Naive thymus-derived CD8-positive, alpha-beta T cell (primary cell): Measurements from ENCODE around the gene DLST. TPM values are rescaled to one million over a fixed set of nuclear protein-coding genes. Genes with fewer than 3 reads are reported as not detected.
A peak's percentile ranks its signal among the peaks of the same experiment; 100 is the strongest.

Experiments
- ATAC-seq, 2 donors: fragments of 150-1000 bp; cut with Tn5 transposase in 1 of 2; sonication (Bioruptor Pico), chemical (Tn5 transposase) in 1 of 2; 1 replicate in 1 of 2; 2 replicates in 1 of 2; pipeline ENCODE4 v1.10.0; 2021; ENCODE audit warnings: mild to moderate bottlenecking in 2 of 2, moderate library complexity in 2 of 2
- POLR2A ChIA-PET: fragments of 350-600 bp; sonication (Branson Sonifier 250); formaldehyde crosslinking; loops from one replicate; lab custom pipeline; 2021; ENCODE audit warnings: antibody characterized with exemption; lab: Charles Lee
- DNase-seq, 10 donors: peaks; one replicate each; pipeline versions ENCODE4 v3.0.0 to v3.0.0-alpha.2; 2020 to 2022
- H3K27ac Mint-ChIP-seq, 10 donors: one replicate each; pipeline ENCODE4 v1.8.0; 2020 to 2022; ENCODE audit warnings: mild to moderate bottlenecking in 10 of 10, mixed read lengths in 10 of 10, moderate library complexity in 4 of 10, inconsistent platforms in 1 of 10
- H3K27me3 Mint-ChIP-seq, 5 donors: one replicate each; pipeline ENCODE4 v1.8.0; 2021 to 2022; ENCODE audit warnings: mixed read lengths in 5 of 5
- H3K36me3 Mint-ChIP-seq, 3 donors: one replicate each; pipeline ENCODE4 v1.8.0; 2020 to 2022; ENCODE audit warnings: mixed read lengths in 3 of 3, mild to moderate bottlenecking in 2 of 3, inconsistent platforms in 1 of 3
- H3K4me1 Mint-ChIP-seq, 4 donors: one replicate each; pipeline ENCODE4 v1.8.0; 2021 to 2022; ENCODE audit warnings: mixed read lengths in 4 of 4
- H3K4me3 Mint-ChIP-seq, 10 donors: one replicate each; pipeline ENCODE4 v1.8.0; 2020 to 2022; ENCODE audit warnings: mild to moderate bottlenecking in 10 of 10, mixed read lengths in 10 of 10, moderate library complexity in 6 of 10, inconsistent platforms in 1 of 10
- H3K9me3 Mint-ChIP-seq, 9 donors: one replicate each; pipeline ENCODE4 v1.8.0; 2020 to 2022; ENCODE audit warnings: mixed read lengths in 9 of 9, mild to moderate bottlenecking in 3 of 9, inconsistent platforms in 1 of 9, moderate library complexity in 1 of 9
- polyA plus RNA-seq, 3 donors: library from polyadenylated mRNA; unstranded; fragments of 300-500 nt; fragmentation: Illumina TruSeq; gene quantifications; one replicate each; pipeline ENCODE4 v1.2.3, GENCODE V29; 2021
- total RNA-seq, 8 experiments: library from RNA in 2 of 8; stranded (reverse) in 2 of 8; gene quantifications; one replicate each; pipeline ENCODE4 v1.2.3 and lab custom pipeline; 2021 to 2026

Gene DLST
- total and polyA plus RNA-seq, 5 experiments from 2014 or later = 8.8 to 120 (median 9.3) TPM

GRCh38 chr14:74902941-74903705 lies 21.4 kb downstream of the DLST start:
- H3K36me3 Mint-ChIP-seq = peaks cover 0 to 67% (median 7%) of the 10 kb centered on the region in 3 donors
- H3K4me3 Mint-ChIP-seq = no peak overlapping the region
- POLR2A ChIA-PET = no interaction called here
- DNase-seq = no peak
- H3K9me3 Mint-ChIP-seq = no peaks in the 10 kb centered on the region
- H3K27me3 Mint-ChIP-seq = no peaks in the 10 kb centered on the region
- peaks cover 0 to 20% (median 10%) of the 10 kb centered on the region in 4 donors for H3K4me1 Mint-ChIP-seq
- no peak for ATAC-seq
- H3K27ac Mint-ChIP-seq = peak overlapping the region in 6 of 10 donors; percentile 11 to 82 (median 31)

DNA sequence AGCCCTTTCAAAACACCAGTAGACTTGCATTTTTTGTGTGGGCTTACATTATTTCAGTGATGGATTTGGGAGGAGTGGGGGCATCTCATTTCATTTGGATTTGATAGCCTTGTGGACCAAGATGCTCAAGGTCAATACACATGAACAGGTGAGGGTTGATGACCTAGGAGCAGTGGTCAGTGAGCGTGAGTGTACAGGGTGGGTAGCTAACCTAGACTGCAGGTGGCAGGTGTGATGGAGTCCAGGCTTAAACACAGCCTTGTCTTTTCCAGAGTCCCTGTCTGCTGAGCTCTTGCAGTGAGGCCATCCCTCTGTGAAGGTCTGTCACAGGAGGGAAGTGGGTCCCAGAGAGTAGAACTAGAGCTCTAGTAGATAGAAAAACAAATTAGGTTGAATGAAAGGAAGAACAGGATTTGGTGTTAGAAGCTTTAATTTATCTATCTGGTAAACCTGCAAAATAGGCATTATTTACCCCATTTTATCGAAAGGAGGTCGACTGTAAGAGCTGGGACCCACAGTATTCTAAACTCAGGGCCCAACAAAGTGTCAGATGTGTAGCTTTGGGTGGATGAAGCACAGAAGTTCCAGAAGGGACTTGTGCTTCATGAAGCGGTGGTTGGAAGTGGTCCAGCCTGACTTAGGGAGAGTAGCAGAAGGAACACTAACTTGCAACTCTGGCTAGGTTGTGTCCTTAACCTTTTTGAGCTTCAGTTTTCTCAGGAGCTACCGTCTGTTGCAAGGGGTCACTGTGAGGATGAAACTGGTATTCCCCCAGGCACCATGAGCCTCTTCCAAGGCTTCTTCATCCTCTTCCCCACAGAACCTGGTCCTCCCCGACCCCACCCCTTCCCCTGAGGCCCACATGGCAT lies 23.2 kb downstream of the DLST start:
- Mint-ChIP-seq H3K4me3 (no peak overlapping the region), H3K4me1 (peaks cover 0 to 22% (median 10%) of the 10 kb centered on the region in 4 donors), H3K36me3 (peaks cover 0 to 49% (median 6%) of the 10 kb centered on the region in 3 donors), H3K27ac (peak overlapping the region; percentile 48 to 87 (median 74)), H3K27me3 (no peaks in the 10 kb centered on the region), H3K9me3 (no peaks in the 10 kb centered on the region)
- POLR2A ChIA-PET = interaction anchor here (0.6 to 4.8 kb wide), 9 partner anchors 11 to 295 kb away, joined by 3 to 59 read pairs (median 4); partner anchors contain the start of gene LTBP2
- ATAC-seq = no peak
- no peak for DNase-seq

DNA sequence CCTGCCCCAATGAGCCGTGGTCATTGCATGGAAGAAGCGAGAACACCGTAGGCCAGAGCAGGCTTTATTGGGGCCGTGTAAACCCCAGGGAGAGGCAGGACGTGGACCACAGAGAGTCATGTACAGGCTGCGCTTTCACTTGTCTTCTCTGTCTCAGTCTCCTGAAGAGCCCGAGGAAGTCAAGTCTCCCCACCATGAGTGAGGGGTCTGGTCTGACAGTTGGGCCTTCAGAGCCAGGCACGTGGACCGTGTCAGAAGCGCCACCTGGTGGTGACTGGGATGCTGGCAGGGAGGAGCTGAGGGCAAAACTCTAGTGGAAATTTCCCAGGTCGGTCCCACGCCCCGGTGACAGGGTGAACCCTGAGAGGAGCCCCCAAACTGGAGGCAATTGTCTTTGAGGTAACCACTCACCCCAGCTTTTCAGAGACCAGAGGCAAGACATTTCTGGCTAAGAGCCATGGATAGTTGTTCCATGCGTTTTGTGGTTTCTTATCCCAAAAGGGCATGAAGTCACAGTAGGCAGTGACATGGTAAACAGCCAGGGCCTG lies 24.0 kb downstream of the DLST start:
- ATAC-seq (peak; percentile 76 to 81), DNase-seq (peak; percentile 58 to 88 (median 77))
- H3K36me3 Mint-ChIP-seq = peaks cover 0 to 41% (median 2%) of the 10 kb centered on the region in 3 donors
- no peaks in the 10 kb centered on the region for H3K9me3 Mint-ChIP-seq
- POLR2A ChIA-PET = interaction anchor here (1.0 to 4.8 kb wide), 7 partner anchors 11 to 296 kb away, joined by 3 to 59 read pairs (median 4); partner anchors contain the start of gene LTBP2
- peaks cover 0 to 22% (median 10%) of the 10 kb centered on the region in 4 donors for H3K4me1 Mint-ChIP-seq
- no peak overlapping the region for H3K4me3 Mint-ChIP-seq
- H3K27ac Mint-ChIP-seq = peak overlapping the region in 9 of 10 donors; percentile 8 to 85 (median 72)
- H3K27me3 Mint-ChIP-seq = no peaks in the 10 kb centered on the region

- no peaks in the 10 kb centered on the region for H3K27me3 Mint-ChIP-seq
- DNase-seq = no peak
- POLR2A ChIA-PET = interaction anchor here (4.8 kb wide), 1 partner anchor 46 kb away, joined by 59 read pairs; no protein-coding TSS in a partner anchor
- H3K36me3 Mint-ChIP-seq = peaks cover 0 to 28% (median 0%) of the 10 kb centered on the region in 3 donors
- peak overlapping the region in 4 of 10 donors; percentile 25 to 74 (median 42) for H3K27ac Mint-ChIP-seq
- ATAC-seq = peak in 1 of 2 donors; percentile 26
- no peak overlapping the region for H3K4me3 Mint-ChIP-seq
- no peaks in the 10 kb centered on the region for H3K9me3 Mint-ChIP-seq
- H3K4me1 Mint-ChIP-seq = peaks cover 0 to 22% (median 10%) of the 10 kb centered on the region in 4 donors
Observed at GRCh38 chr14:74906925-74907521, 25.3 kb downstream of the DLST start.

DNA sequence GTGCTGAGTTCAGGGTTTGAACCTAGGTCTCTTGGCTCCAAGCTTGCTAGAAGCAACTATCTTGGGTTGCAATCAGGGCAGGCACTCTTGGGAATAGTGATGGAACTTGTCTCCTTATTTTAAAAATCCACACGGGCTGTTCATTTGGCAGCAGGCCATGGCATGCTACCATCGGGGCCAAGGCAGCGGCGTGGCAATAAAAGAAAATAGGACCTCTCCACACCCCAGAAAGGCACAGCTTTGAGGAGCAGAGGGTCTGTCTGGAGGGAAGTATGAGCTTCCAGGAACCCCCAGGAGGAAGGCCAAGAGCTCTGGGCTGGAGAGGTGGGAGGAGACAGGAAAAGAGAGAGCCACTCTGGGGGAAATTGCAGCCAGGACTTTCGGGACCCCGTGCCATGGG lies 26.0 kb downstream of the DLST start:
- Mint-ChIP-seq H3K4me1 (peaks cover 0 to 22% (median 9%) of the 10 kb centered on the region in 4 donors), H3K4me3 (no peak overlapping the region), H3K36me3 (peaks cover 0 to 21% (median 0%) of the 10 kb centered on the region in 3 donors), H3K27ac (peak overlapping the region in 3 of 10 donors; percentile 10 to 60 (median 51)), H3K27me3 (no peaks in the 10 kb centered on the region), H3K9me3 (no peaks in the 10 kb centered on the region)
- POLR2A ChIA-PET = interaction anchor here (4.8 kb wide), 1 partner anchor 46 kb away, joined by 59 read pairs; no protein-coding TSS in a partner anchor
- ATAC-seq (no peak), DNase-seq (no peak)

GRCh38 chr14:74908861-74909341 lies 27.2 kb downstream of the DLST start:
- no peak for ATAC-seq
- no peak for DNase-seq
- H3K27ac Mint-ChIP-seq = peak overlapping the region in 1 of 10 donors; percentile 35
- peaks cover 0 to 11% (median 0%) of the 10 kb centered on the region in 3 donors for H3K36me3 Mint-ChIP-seq
- H3K27me3 Mint-ChIP-seq = no peaks in the 10 kb centered on the region
- POLR2A ChIA-PET = interaction anchor here (0.6 kb wide), 1 partner anchor 336 kb away, joined by 3 read pairs; no protein-coding TSS in a partner anchor
- H3K4me1 Mint-ChIP-seq = peaks cover 0 to 22% (median 9%) of the 10 kb centered on the region in 4 donors
- no peak overlapping the region for H3K4me3 Mint-ChIP-seq
- no peaks in the 10 kb centered on the region for H3K9me3 Mint-ChIP-seq

DNA sequence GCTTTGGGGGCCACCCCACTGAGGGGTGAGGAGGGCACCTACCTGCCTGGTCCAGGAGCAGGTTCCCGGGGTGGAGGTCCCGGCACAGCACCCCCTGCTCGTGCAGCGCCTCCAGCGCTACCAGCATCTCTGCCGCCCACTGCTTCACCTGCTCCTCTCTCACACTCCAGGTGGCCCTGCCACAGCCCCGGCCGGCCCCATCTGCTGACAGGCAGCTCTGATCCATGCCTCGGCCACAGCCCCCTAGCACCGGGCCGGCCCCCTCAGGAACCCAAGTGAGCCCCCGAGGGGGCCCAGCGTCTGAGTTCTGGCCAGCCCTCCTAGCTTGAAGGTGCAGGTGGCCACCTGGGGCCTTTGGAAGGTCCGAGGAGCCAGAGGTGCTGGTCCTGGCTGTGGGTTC lies 27.8 kb downstream of the DLST start:
- Mint-ChIP-seq H3K36me3 (peaks cover 0 to 6% (median 0%) of the 10 kb centered on the region in 3 donors), H3K4me3 (no peak overlapping the region), H3K27me3 (no peaks in the 10 kb centered on the region), H3K9me3 (no peaks in the 10 kb centered on the region), H3K4me1 (peaks cover 0 to 22% (median 8%) of the 10 kb centered on the region in 4 donors), H3K27ac (no peak overlapping the region)
- POLR2A ChIA-PET = interaction anchor here (0.8 to 1.0 kb wide), 2 partner anchors 34 to 146 kb away, joined by 3 read pairs; partner anchors contain the start of genes PROX2 and YLPM1
- ATAC-seq (no peak), DNase-seq (no peak)

- Mint-ChIP-seq H3K36me3 (peaks cover 0 to 3% (median 0%) of the 10 kb centered on the region in 3 donors), H3K9me3 (no peaks in the 10 kb centered on the region), H3K27ac (no peak overlapping the region), H3K4me1 (peaks cover 0 to 22% (median 7%) of the 10 kb centered on the region in 4 donors), H3K4me3 (no peak overlapping the region), H3K27me3 (no peaks in the 10 kb centered on the region)
- ATAC-seq = no peak
- DNase-seq = no peak
- POLR2A ChIA-PET = interaction anchor here (0.8 to 1.0 kb wide), 2 partner anchors 34 to 146 kb away, joined by 3 read pairs; partner anchors contain the start of genes PROX2 and YLPM1
Observed at GRCh38 chr14:74909911-74910310, 28.2 kb downstream of the DLST start.

DNA sequence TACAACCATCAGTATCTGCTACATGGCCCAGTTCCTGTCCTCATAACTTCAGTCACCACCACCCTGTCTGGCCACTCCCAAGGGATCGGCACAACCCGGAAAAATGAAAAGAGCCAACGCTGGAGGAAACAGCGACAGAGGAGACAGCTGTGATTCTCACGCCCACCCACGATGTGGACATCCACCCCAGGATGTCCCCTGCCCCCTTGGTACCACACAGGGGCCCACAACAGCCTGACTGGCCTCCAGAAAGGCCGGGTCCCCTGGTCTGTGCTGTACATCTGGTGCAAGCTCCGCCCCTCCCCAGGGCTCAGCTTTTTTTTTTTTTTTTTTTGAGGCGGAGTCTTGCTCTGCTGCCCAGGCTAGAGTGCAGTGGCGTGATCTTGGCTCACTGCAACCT lies 28.8 kb downstream of the DLST start:
- POLR2A ChIA-PET = interaction anchor here (0.7 kb wide), 1 partner anchor 120 kb away, joined by 3 read pairs; no protein-coding TSS in a partner anchor
- no peak for DNase-seq
- H3K4me1 Mint-ChIP-seq = peaks cover 0 to 20% (median 5%) of the 10 kb centered on the region in 4 donors
- H3K27me3 Mint-ChIP-seq = no peaks in the 10 kb centered on the region
- no peak overlapping the region for H3K4me3 Mint-ChIP-seq
- H3K36me3 Mint-ChIP-seq = peaks cover 0 to 1% (median 0%) of the 10 kb centered on the region in 3 donors
- ATAC-seq = no peak
- H3K9me3 Mint-ChIP-seq = no peaks in the 10 kb centered on the region
- H3K27ac Mint-ChIP-seq = peak overlapping the region in 1 of 10 donors; percentile 15

- POLR2A ChIA-PET = interaction anchor here (0.7 kb wide), 1 partner anchor 121 kb away, joined by 3 read pairs; no protein-coding TSS in a partner anchor
- Mint-ChIP-seq H3K9me3 (no peaks in the 10 kb centered on the region), H3K36me3 (no peaks in the 10 kb centered on the region), H3K4me1 (peaks cover 0 to 15% (median 4%) of the 10 kb centered on the region in 4 donors), H3K27ac (peak overlapping the region in 1 of 10 donors; percentile 75), H3K4me3 (no peak overlapping the region), H3K27me3 (no peaks in the 10 kb centered on the region)
- DNase-seq (no peak), ATAC-seq (no peak)
Observed at GRCh38 chr14:74911221-74911620, 29.5 kb downstream of the DLST start.

DNA sequence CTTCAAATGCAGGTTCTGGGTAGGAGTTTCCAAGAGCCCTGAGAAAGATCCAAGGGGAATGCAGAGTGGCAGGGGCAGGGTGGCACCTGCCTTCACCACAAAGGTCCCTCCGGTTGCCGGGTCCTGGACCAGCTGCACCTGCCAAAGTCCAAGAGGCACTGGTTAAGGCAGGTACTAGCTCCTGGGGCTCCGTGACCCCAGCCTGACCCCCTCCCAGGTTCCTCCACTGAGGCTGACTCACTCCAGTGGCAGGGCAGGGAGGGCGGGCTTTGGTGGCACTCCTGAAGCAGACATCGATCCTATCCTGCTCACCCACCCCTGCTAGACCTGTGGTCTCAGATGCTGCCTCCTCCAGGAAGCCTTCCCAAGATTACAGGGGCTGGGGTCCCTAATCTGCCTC lies 30.0 kb downstream of the DLST start:
- peaks cover 0 to 12% (median 3%) of the 10 kb centered on the region in 4 donors for H3K4me1 Mint-ChIP-seq
- no peak for ATAC-seq
- H3K27ac Mint-ChIP-seq = peak overlapping the region in 1 of 10 donors; percentile 75
- H3K36me3 Mint-ChIP-seq = no peaks in the 10 kb centered on the region
- H3K4me3 Mint-ChIP-seq = no peak overlapping the region
- POLR2A ChIA-PET = no interaction called here
- no peaks in the 10 kb centered on the region for H3K9me3 Mint-ChIP-seq
- no peaks in the 10 kb centered on the region for H3K27me3 Mint-ChIP-seq
- no peak for DNase-seq
